Fibroblast of gingiva (primary cell): ENCODE measurements around the gene WDR62.
"Not testable (repeated sequence)": the region's sequence is repeated elsewhere in the genome, so short reads cannot be mapped to it uniquely, and the experiment has no call there.

Experiments
- DNase-seq: peaks from one replicate; pipeline ENCODE4 v3.0.0-alpha.2; 2011; ENCODE audit warnings: low read depth

The WDR62 gene

GRCh38 chr19:36112678-36113077 is 58.0 kb downstream of the WDR62 start:
- no peak for DNase-seq

- no peak for DNase-seq
Measured at GRCh38 chr19:36113425-36113824, 58.7 kb downstream of the WDR62 start.

DNA sequence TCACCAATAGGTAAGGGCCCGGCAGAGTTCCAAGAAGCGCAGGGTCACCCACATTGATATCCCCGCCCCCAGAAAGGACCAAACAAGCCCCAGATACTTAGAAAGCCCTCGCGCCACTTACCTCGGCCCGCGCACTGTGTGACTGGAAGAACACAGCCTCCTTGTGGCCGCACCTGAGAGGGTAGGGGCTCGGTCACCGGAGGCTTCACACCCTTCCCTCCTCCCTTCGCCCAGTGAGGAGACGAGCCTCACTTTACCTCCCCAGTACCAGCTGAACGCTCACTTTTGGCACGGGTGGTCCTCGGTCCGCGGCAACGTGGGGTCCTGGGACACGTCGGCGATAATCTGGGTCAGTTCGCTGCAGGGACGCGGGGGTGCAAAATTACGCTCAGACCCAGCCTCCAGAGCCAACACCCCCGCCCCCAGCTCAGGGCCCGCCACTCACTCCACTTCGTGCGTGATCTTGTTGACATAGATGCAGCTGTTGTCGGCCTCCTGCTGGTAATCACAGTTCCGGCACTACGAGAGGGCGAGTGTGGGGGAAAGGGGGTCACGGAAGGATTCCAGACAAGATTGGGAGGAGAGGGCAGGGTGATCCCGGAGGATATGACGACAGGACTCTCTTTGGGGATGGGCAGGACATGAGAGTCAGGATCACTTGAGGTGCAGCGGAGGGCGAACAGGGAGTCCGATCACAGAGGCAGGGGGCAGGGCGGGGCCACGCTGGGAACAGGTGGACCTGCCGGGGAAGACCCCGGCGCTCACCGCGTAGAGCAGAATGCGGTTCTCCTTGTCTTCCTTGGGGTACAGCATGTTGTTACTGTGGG is 59.4 kb downstream of the WDR62 start:
- DNase-seq = peak; percentile 38

- DNase-seq = peak; percentile 100
Measured at GRCh38 chr19:36114721-36115452, 60.2 kb downstream of the WDR62 start, which contains the start of gene POLR2I. TSS of gene POLR2I (minus strand) at chr19:36114875. CDS start at chr19:36114856, 19 bp downstream.

GRCh38 chr19:36115453-36116343 is 61.0 kb downstream of the WDR62 start, which contains the start of gene TBCB:
TSS of gene TBCB (plus strand) at chr19:36115468. CDS start at chr19:36115561, 93 bp downstream.
- DNase-seq = no peak

DNA sequence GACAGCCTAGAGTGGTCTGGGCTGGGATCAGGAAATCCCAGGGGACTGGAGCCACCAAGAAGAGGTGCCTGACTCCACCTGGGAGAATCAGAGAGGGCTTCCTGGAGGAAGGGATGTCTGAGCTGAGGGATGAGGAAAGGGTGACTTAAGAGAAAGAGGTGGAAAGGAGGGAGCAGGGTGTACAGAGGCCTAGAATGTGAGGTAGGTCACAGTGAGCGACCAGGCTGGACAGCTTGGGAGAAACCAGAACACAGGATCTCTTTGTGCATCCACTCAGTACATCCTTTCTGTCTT is 61.6 kb downstream of the WDR62 start:
- no peak for DNase-seq

DNA sequence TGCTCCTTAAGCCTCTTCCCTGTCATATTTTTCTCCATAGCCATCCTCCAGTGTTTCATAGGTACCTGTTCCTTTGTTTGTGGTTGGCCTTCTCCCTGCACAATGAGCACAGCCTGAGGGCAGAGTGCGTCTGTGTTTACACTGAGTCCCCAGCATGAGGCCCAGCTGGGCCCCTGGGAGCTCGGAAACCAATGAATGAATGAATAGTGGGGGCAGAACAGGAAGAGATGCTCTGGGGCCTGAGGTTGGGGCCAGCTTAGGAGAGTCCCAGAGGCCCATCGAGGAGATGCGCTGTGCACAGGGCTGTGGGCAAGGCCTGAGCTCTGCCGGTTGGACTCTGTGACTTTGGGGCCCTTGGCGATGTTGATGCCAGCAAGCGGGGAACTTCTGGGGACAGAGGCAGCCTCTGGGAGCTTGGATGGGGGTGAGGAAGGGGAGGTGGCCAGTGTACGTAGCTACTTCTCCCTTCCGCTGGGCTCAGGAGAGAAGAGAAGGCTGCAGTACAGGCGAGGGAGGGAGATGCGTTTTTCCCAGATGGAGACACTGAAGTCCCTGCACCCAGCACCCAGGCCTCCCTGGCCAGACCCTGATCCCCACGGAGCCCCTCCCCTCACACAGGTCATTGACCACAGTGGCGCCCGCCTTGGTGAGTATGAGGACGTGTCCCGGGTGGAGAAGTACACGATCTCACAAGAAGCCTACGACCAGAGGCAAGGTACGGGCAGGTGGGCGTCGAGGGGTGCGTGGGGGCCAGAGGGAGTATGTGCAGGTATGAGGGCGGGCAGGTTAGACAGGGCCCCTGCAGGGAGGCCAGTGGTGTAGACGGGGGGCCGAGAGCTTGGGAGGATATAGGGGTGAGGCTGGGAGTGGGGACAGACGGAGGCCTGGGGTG is 65.6 kb downstream of the WDR62 start:
- DNase-seq = no peak

GRCh38 chr19:36120984-36121358 is 66.3 kb downstream of the WDR62 start:
- DNase-seq = no peak

DNA sequence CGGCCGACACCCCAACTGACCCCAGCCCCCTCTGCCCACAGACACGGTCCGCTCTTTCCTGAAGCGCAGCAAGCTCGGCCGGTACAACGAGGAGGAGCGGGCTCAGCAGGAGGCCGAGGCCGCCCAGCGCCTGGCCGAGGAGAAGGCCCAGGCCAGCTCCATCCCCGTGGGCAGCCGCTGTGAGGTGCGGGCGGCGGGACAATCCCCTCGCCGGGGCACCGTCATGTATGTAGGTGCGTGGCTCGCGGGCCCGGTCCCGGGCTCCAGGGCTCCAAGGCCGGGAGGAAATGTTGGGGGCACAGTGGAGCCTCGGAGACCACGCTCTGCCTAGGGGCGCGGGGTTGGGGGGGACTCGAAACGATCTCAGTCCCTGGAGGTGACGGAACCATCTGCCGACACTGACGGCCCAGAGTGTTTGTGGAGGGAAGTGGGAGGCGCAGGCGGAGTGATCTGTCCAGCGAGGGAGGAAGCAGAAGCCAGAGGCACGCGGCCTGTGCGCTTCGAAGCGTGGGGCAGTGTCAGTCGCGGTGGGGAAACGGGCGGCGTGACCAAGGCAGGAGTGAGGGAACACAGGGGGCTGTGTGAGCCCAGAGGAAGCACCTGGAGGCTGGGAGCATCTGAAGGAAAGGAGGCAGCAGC is 66.9 kb downstream of the WDR62 start:
- DNase-seq = no peak

DNA sequence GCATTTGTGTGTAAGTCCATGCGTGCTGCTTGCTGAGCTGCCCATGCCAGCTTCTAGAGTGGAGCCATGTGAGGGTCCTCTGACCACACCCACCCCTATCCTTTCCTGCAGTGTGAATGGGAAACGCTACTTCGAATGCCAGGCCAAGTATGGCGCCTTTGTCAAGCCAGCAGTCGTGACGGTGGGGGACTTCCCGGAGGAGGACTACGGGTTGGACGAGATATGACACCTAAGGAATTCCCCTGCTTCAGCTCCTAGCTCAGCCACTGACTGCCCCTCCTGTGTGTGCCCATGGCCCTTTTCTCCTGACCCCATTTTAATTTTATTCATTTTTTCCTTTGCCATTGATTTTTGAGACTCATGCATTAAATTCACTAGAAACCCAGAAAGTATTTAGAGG is 70.9 kb downstream of the WDR62 start:
- DNase-seq = no peak

DNA sequence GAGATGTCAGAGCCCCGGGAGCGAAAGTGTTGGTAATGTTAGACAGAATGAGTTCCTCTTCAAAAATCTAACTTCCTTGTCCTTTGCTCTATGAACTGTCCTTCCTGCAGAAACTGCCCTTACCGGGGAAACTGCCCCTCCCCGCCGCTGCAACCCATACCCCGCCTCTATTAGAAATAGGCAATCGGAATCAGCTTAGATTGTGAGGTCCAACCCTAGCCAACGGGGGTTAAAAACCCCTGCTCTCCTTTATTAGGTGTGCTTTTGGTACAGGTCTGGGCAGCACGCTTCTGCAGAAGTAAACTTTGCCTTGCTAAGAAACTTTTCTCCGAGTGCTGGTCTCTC is 73.7 kb downstream of the WDR62 start:
- DNase-seq = no peak

GRCh38 chr19:36131221-36131620 is 76.5 kb downstream of the WDR62 start:
- not testable (repeated sequence) for DNase-seq

DNA sequence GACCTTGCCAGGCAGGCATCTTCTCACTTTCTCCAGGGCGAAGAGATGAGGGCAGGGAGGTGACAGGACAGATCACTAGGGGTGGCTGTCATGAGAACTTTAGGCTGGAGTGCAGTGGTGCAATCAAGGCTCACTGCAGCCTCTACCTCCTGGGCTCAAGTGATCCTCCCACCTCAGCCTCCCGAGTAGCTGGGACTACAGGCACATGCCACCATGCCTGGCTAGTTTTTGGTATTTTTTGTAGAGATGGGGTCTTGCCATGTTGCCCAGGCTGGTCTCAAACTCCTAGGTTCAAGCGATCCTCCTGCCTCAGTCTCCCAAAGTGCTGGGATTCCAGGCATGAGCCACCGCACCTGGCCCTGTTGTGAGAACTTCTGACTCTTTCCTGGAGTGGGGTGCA is 80.2 kb downstream of the WDR62 start:
- DNase-seq = not testable (repeated sequence)

DNA sequence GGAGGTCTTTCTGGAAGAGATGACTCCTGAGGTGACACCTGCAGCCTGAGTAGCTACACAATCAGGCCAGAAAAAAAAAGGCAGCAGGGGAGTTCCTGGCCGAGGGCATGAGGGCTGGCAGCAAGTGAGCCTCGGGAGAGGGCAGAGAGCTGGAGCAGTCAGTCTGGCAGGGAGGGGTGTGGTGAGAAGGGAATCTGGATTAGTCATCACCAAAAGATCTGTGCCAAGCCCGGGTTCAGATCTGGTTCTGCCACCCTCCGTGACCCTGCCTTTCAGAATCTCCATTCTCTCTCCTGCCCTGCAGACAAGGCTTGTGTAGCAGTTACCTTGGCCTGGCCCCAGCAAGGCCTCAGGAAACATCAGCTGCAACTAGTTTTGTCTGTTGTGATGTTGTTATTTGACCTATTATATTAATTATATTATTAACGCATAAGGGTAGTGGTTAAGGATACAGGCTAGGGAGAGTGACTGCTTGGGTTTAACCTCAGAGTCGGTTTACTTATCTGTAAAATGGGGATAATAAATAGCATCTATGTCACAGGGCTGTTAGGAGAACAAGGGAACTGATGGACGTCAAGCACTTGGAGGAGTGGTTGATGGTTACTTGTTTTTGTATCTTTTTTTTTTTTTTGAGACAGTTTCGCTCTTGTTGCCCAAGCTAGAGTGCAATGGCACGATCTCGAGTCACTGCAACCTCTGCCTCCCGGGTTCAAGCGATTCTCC is 82.4 kb downstream of the WDR62 start:
- DNase-seq = peak; percentile 82

DNA sequence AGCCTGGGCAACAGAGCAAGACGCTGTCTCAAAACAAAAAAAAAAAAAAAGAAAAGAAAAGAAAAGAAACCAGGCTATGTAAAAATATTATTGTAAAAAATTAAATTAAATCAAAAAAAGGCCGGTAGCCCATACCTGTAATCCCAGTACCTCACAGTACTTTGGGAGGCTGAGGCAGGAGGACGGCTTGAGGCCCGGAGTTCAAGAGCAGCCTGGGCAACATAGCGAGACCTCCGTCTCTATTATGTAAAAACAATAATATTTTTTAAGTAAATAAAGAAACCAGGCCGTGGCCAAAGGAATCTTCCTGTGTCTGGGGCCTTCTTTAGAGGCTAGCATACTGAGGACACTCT is 84.4 kb downstream of the WDR62 start:
- DNase-seq = no peak

GRCh38 chr19:36139473-36140303 is 85.0 kb downstream of the WDR62 start, which contains the start of gene CAPNS1:
TSS of gene CAPNS1 (plus strand) at chr19:36140066. CDS start at chr19:36141012, 946 bp downstream.
- peak; percentile 95 for DNase-seq

- DNase-seq = peak; percentile 36
Measured at GRCh38 chr19:36140304-36141038, 85.8 kb downstream of the WDR62 start.

- DNase-seq = peak; percentile 72
Measured at GRCh38 chr19:36141039-36141927, 86.6 kb downstream of the WDR62 start.
